Spinal cord (tissue), 10 donors: ENCODE results near the gene SMAD7. TPM values are rescaled to one million over a fixed set of nuclear protein-coding genes. Genes with fewer than 3 reads are reported as not detected.
A peak's percentile ranks its signal among the peaks of the same experiment; 100 is the strongest.

Experiments used
- DNase-seq, 6 donors: peaks; one replicate each; pipeline versions ENCODE4 v3.0.0 to v3.0.0-alpha.2; 2013 to 2015; ENCODE audit warnings: low spot score in 6 of 6, low read depth in 4 of 6
- H3K27ac ChIP-seq: one replicate; pipeline ENCODE4 v1.5.1; 2013; ENCODE audit warnings: low read depth, low read length, control low read depth
- H3K27me3 ChIP-seq: one replicate; pipeline ENCODE4 v1.6.1; 2013; ENCODE audit warnings: low read length; ENCODE audit not compliant: control insufficient read depth, insufficient read depth
- H3K36me3 ChIP-seq: one replicate; pipeline ENCODE4 v1.6.1; 2013; ENCODE audit warnings: low read length; ENCODE audit not compliant: control insufficient read depth, insufficient read depth
- H3K4me1 ChIP-seq: one replicate; pipeline ENCODE4 v1.6.1; 2013; ENCODE audit warnings: low read length; ENCODE audit not compliant: control insufficient read depth, insufficient read depth
- H3K4me3 ChIP-seq: one replicate; pipeline ENCODE4 v1.5.1; 2013; ENCODE audit warnings: low read depth, low read length, control low read depth
- H3K9me3 ChIP-seq: one replicate; pipeline ENCODE4 v1.6.1; 2013; ENCODE audit warnings: low read length; ENCODE audit not compliant: control insufficient read depth, insufficient read depth
- WGBS: methylation state at CpG from one replicate; pipeline ENCODE4 v1.1.5; 2013; ENCODE audit warnings: missing lambda C conversion rate; ENCODE audit not compliant: insufficient coverage; 5-methylcytosine and 5-hydroxymethylcytosine counted together
- polyA plus RNA-seq, 2 donors: library from polyadenylated mRNA; unstranded; fragments of 120-200 nt; gene quantifications; one replicate each; pipeline ENCODE4 v1.2.1, GENCODE V29; 2013; ENCODE audit not compliant: insufficient read length in 2 of 2
- total RNA-seq, 2 donors: library from RNA; depleted of rRNA in 1 of 2; stranded (reverse); fragments of 120-200 nt in 1 of 2; fragments of >200 nt in 1 of 2; gene quantifications; one replicate each; pipeline versions ENCODE4 v1.2.3 to v1.2.4, GENCODE V29; 2013 to 2014
- donor health status: healthy.

Gene SMAD7
- total and polyA plus RNA-seq, 4 donors, result 18.5 to 28.8 (median 21.8) TPM

GRCh38 chr18:48975817-48976649 lies 25.3 kb upstream of the SMAD7 start:
- Histone ChIP-seq H3K27me3 (no peaks in the 10 kb centered on the region), H3K4me3 (peak overlapping the region; percentile 48), H3K36me3 (no peaks in the 10 kb centered on the region), H3K9me3 (no peaks in the 10 kb centered on the region), H3K4me1 (peaks cover 19% of the 10 kb centered on the region), H3K27ac (no peak overlapping the region)
- WGBS, result under 1% methylated on average over 118 of the region's 119 CpGs
- peak in 3 of 6 donors; percentile 44 to 85 (median 82) for DNase-seq

- Histone ChIP-seq H3K36me3 (no peaks in the 10 kb centered on the region), H3K27me3 (no peaks in the 10 kb centered on the region), H3K9me3 (no peaks in the 10 kb centered on the region), H3K4me1 (peaks cover 19% of the 10 kb centered on the region), H3K27ac (no peak overlapping the region), H3K4me3 (peak overlapping the region; percentile 48)
- under 1% methylated on average over 45 of the region's 58 CpGs for WGBS
- peak in 2 of 6 donors; percentile 45 to 53 for DNase-seq
Observed at GRCh38 chr18:48975120-48975816, 24.5 kb upstream of the SMAD7 start.

- H3K27me3 ChIP-seq, result no peaks in the 10 kb centered on the region
- no peaks in the 10 kb centered on the region for H3K36me3 ChIP-seq
- DNase-seq, result peak in 2 of 6 donors; percentile 19 to 42
- H3K4me3 ChIP-seq, result peak overlapping the region; percentile 48
- H3K27ac ChIP-seq, result no peak overlapping the region
- peaks cover 19% of the 10 kb centered on the region for H3K4me1 ChIP-seq
- WGBS, result 25% methylated on average over 18 of the region's 28 CpGs
- H3K9me3 ChIP-seq, result no peaks in the 10 kb centered on the region
Observed at GRCh38 chr18:48974304-48975119, 23.7 kb upstream of the SMAD7 start.

- WGBS, result no CpG with 5 or more reads among the region's 3 CpGs
- no peak overlapping the region for H3K27ac ChIP-seq
- DNase-seq, result no peak
Observed at GRCh38 chr18:48973731-48974130, 23.0 kb upstream of the SMAD7 start.

GRCh38 chr18:48968412-48969215 lies 17.8 kb upstream of the SMAD7 start:
- Histone ChIP-seq H3K36me3 (no peaks in the 10 kb centered on the region), H3K27ac (no peak overlapping the region), H3K27me3 (peaks cover 6% of the 10 kb centered on the region), H3K4me1 (no peaks in the 10 kb centered on the region), H3K4me3 (no peak overlapping the region), H3K9me3 (no peaks in the 10 kb centered on the region)
- 28% methylated on average over 7 of the region's 11 CpGs for WGBS
- DNase-seq, result no peak

More at GRCh38 chr18:48973731-48974130, 23.0 kb upstream of the SMAD7 start:
- Histone ChIP-seq H3K9me3 (no peaks in the 10 kb centered on the region), H3K36me3 (no peaks in the 10 kb centered on the region), H3K4me3 (no peak overlapping the region), H3K4me1 (peaks cover 19% of the 10 kb centered on the region), H3K27me3 (peaks cover 2% of the 10 kb centered on the region)

GRCh38 chr18:48967545-48967944 lies 16.8 kb upstream of the SMAD7 start:
- no peak overlapping the region for H3K4me3 ChIP-seq
- DNase-seq, result no peak
- 100% methylated on average over 1 of the region's 2 CpGs for WGBS
- H3K27me3 ChIP-seq, result peaks cover 6% of the 10 kb centered on the region
- no peak overlapping the region for H3K27ac ChIP-seq
- no peaks in the 10 kb centered on the region for H3K36me3 ChIP-seq
- H3K9me3 ChIP-seq, result no peaks in the 10 kb centered on the region
- H3K4me1 ChIP-seq, result peaks cover 7% of the 10 kb centered on the region

GRCh38 chr18:48966523-48966922 lies 15.8 kb upstream of the SMAD7 start:
- no CpG with 5 or more reads among the region's 1 CpG for WGBS
- H3K9me3 ChIP-seq, result no peaks in the 10 kb centered on the region
- no peak overlapping the region for H3K4me3 ChIP-seq
- no peak overlapping the region for H3K27ac ChIP-seq
- DNase-seq, result no peak
- peaks cover 6% of the 10 kb centered on the region for H3K27me3 ChIP-seq
- H3K4me1 ChIP-seq, result peaks cover 9% of the 10 kb centered on the region
- no peaks in the 10 kb centered on the region for H3K36me3 ChIP-seq

- no peak overlapping the region for H3K27ac ChIP-seq
- no peak overlapping the region for H3K4me3 ChIP-seq
- H3K4me1 ChIP-seq, result peaks cover 9% of the 10 kb centered on the region
- WGBS, result 89% methylated on average over 5 of the region's 10 CpGs
- no peaks in the 10 kb centered on the region for H3K36me3 ChIP-seq
- H3K27me3 ChIP-seq, result peaks cover 3% of the 10 kb centered on the region
- H3K9me3 ChIP-seq, result no peaks in the 10 kb centered on the region
- DNase-seq, result no peak
Observed at GRCh38 chr18:48963586-48964470, 13.1 kb upstream of the SMAD7 start.
